ENCODE results near the gene TAS2R7.
A peak's percentile ranks its signal among the peaks of the same experiment; 100 is the strongest.

Gene TAS2R7

DNA sequence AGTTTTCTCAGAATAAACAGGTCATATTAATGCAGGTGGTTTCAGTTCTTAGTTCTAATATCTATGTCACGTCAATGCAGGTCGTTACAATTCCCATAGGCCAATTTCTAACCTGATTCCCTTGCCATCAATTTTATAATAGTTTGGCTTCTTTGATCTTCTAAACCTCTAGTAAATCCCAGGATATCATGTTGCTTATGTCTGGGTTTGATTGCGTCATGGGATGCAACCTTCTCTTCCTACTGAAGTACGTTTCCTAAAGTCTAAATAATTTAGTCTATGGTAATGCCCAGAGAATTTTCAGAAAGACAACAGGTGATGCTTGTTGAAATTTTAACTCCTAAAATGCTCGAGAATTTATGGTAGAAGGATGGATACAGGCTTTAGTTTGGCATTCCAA lies 19.2 kb downstream of the TAS2R7 start:
- Histone ChIP-seq H3K9ac (no peak overlapping the region), H3K9me3 (ENCODE audit: control insufficient read depth, low read length) (no peaks in the 10 kb centered on the region), H3K36me3 (ENCODE audit: control insufficient read depth, insufficient read depth, low read length) (no peaks in the 10 kb centered on the region), H3K4me1 (no peaks in the 10 kb centered on the region), H2AFZ (no peak overlapping the region), H3K4me3 (ENCODE audit: low read depth, low read length) (no peak overlapping the region), H3K27me3 (ENCODE audit: control insufficient read depth, insufficient read depth, low read length) (peaks cover 3% of the 10 kb centered on the region), H3K27ac (no peak overlapping the region), H3K79me2 (no peaks in the 10 kb centered on the region), H3K4me2 (ENCODE audit: low read length) (no peak overlapping the region)
- TF ChIP-seq CTCF (IDR thresholded peaks at IDR 0.05), result no peak

DNA sequence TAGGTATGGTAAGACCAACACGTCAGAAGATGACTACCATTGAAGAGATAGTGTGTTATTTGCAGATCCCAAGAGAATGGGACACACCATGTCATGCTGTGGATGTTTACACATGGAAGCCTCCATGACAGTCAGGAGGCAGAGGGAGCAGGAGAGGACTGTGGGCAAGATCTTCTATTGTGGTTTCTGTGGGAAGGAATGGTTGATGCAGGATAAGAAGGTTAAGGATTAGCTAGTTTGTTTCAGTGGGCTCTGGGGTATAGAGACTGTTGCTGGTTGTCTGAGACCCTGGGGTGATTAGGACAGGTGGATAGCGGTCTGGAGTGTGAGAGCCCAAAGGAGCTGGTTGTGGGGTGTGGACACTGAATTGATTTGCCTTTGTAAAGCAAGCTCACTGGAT lies 23.3 kb downstream of the TAS2R7 start:
- H3K9me3 ChIP-seq (ENCODE audit: control insufficient read depth, low read length), result no peaks in the 10 kb centered on the region
- no peak for TF ChIP-seq CTCF (IDR thresholded peaks at IDR 0.05)
- no peaks in the 10 kb centered on the region for H3K79me2 ChIP-seq
- H3K4me3 ChIP-seq (ENCODE audit: low read depth, low read length), result no peak overlapping the region
- no peaks in the 10 kb centered on the region for H3K4me1 ChIP-seq
- H3K27me3 ChIP-seq (ENCODE audit: control insufficient read depth, insufficient read depth, low read length), result peaks cover 3% of the 10 kb centered on the region
- H3K36me3 ChIP-seq (ENCODE audit: control insufficient read depth, insufficient read depth, low read length), result no peaks in the 10 kb centered on the region
- no peak overlapping the region for H2AFZ ChIP-seq
- no peak overlapping the region for H3K9ac ChIP-seq
- H3K4me2 ChIP-seq (ENCODE audit: low read length), result no peak overlapping the region
- no peak overlapping the region for H3K27ac ChIP-seq

GRCh38 chr12:10771132-10771733 lies 31.2 kb downstream of the TAS2R7 start:
- H3K4me3 ChIP-seq (ENCODE audit: low read depth, low read length), result no peak overlapping the region
- H3K27ac ChIP-seq, result no peak overlapping the region
- no peak overlapping the region for H3K4me2 ChIP-seq (ENCODE audit: low read length)
- no peaks in the 10 kb centered on the region for H3K36me3 ChIP-seq (ENCODE audit: control insufficient read depth, insufficient read depth, low read length)
- H3K9ac ChIP-seq, result no peak overlapping the region
- H3K27me3 ChIP-seq (ENCODE audit: control insufficient read depth, insufficient read depth, low read length), result no peaks in the 10 kb centered on the region
- no peak overlapping the region for H2AFZ ChIP-seq
- TF ChIP-seq CTCF (IDR thresholded peaks at IDR 0.05), result peak; percentile 53
- H3K4me1 ChIP-seq, result no peaks in the 10 kb centered on the region
- no peaks in the 10 kb centered on the region for H3K79me2 ChIP-seq
- H3K9me3 ChIP-seq (ENCODE audit: control insufficient read depth, low read length), result no peaks in the 10 kb centered on the region

DNA sequence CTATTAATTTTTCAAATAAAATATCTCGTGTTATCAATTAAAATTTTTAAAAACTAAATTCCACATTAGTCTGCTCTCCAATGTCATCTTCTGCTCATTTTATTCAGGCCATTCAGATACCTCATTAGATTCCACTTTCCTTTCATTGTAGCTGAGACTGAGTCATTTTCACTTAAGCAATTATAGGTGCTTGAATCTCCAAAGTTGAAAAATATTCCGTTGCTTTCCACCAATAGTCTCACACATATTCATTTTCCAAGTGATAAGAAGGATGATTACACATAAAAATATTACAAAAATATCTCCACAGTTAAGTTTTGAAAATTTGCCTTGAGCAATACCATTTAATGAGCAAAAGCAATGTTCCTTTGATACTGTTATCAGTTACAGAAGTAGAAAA lies 42.8 kb downstream of the TAS2R7 start:
- Histone ChIP-seq H3K9ac (no peak overlapping the region), H3K9me3 (ENCODE audit: control insufficient read depth, low read length) (no peaks in the 10 kb centered on the region), H3K4me2 (ENCODE audit: low read length) (no peak overlapping the region), H3K36me3 (ENCODE audit: control insufficient read depth, insufficient read depth, low read length) (peaks cover 2% of the 10 kb centered on the region), H3K79me2 (no peaks in the 10 kb centered on the region), H3K27ac (no peak overlapping the region), H3K27me3 (ENCODE audit: control insufficient read depth, insufficient read depth, low read length) (no peaks in the 10 kb centered on the region), H3K4me1 (no peaks in the 10 kb centered on the region), H2AFZ (no peak overlapping the region), H3K4me3 (ENCODE audit: low read depth, low read length) (no peak overlapping the region)
- no peak for TF ChIP-seq CTCF (IDR thresholded peaks at IDR 0.05)

GRCh38 chr12:10756194-10756593 lies 46.2 kb downstream of the TAS2R7 start:
- Histone ChIP-seq H3K27ac (no peak overlapping the region), H3K79me2 (no peaks in the 10 kb centered on the region), H3K36me3 (ENCODE audit: control insufficient read depth, insufficient read depth, low read length) (peaks cover 2% of the 10 kb centered on the region), H2AFZ (no peak overlapping the region), H3K9ac (no peak overlapping the region), H3K27me3 (ENCODE audit: control insufficient read depth, insufficient read depth, low read length) (no peaks in the 10 kb centered on the region), H3K4me3 (ENCODE audit: low read depth, low read length) (no peak overlapping the region), H3K9me3 (ENCODE audit: control insufficient read depth, low read length) (no peaks in the 10 kb centered on the region), H3K4me1 (no peaks in the 10 kb centered on the region), H3K4me2 (ENCODE audit: low read length) (no peak overlapping the region)
- TF ChIP-seq CTCF (IDR thresholded peaks at IDR 0.05), result no peak
